ENCODE measurements around the gene DERA. TPM values are rescaled to one million over a fixed set of nuclear protein-coding genes. Genes with fewer than 3 reads are reported as not detected.

The DERA gene
- total RNA-seq, 2 experiments from 2014 or later, result 28.3 to 34.0 TPM

DNA sequence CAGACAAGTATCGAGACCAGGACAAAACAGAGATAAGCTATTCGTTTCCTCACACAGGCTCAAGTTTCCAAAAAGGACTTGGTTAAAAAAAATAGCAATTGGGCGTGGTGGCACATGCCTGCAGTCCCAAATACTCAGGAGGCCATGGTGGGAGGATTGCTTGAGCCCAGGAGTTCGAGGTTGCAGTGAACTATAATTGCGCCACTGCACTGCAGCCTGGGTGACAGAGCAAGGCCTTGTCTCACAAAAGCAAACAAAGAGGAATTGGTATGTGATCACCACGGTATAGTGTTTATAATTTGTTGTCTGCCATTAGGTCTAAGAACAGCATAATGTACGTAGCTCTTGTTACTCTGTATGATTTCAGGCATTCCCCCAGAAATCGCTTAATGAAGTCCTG lies 175.3 kb downstream of the DERA start:
- Mint-ChIP-seq H3K4me1 (no peaks in the 10 kb centered on the region), H3K4me3 (no peak overlapping the region), H3K9me3 (no peaks in the 10 kb centered on the region), H3K36me3 (no peaks in the 10 kb centered on the region), H3K27me3 (no peaks in the 10 kb centered on the region), H3K27ac (no peak overlapping the region)
- DNase-seq, result no peak

- Mint-ChIP-seq H3K9me3 (no peaks in the 10 kb centered on the region), H3K36me3 (no peaks in the 10 kb centered on the region), H3K27me3 (no peaks in the 10 kb centered on the region), H3K27ac (no peak overlapping the region), H3K4me3 (no peak overlapping the region), H3K4me1 (no peaks in the 10 kb centered on the region)
- no peak for DNase-seq
These were observed 175.8 kb downstream of the DERA start for GRCh38 chr12:16086942-16087341.

Other genes with a start within 250 kb of the DERA start
- 1 to 10 TPM; 1.3 to 2.1 TPM for gene EPS8, start 121.9 kb upstream of the DERA start, total RNA-seq
- 100 to 1,000 TPM; 184 to 192 TPM for gene STRAP, start 28.9 kb upstream of the DERA start, total RNA-seq

Data from activated naive CD8-positive, alpha-beta T cell treated with anti-CD3 and anti-CD28 coated beads for 36 hours (primary cell).